Measurements from ENCODE around the gene EFNA4. TPM values are rescaled to one million over a fixed set of nuclear protein-coding genes. Genes with fewer than 3 reads are reported as not detected.

Gene EFNA4
- total and polyA plus RNA-seq, 9 of the 15 experiments (the other 6 are each of a cell fraction or from before 2014, with no cell fraction given), result 0.68 to 7.4 (median 6.1) TPM

- no peak for TF ChIP-seq ZBTB34 (CRISPR knock-in tag; IDR thresholded peaks at IDR 0.05)
- no peak for TF ChIP-seq MCM7 (IDR thresholded peaks at IDR 0.05)
- TF ChIP-seq NR2F6 (CRISPR knock-in tag; IDR thresholded peaks at IDR 0.05), result no peak
- peak; percentile 61 for TF ChIP-seq STAG1 (CRISPR knock-in tag; IDR thresholded peaks at IDR 0.05; ENCODE audit: borderline replicate concordance)
- peak; percentile 65; the same call in 1 of the 2 replicates for TF ChIP-seq RNF2 (IDR thresholded peaks at IDR 0.05)
- no peak for TF ChIP-seq RBM25 (IDR thresholded peaks at IDR 0.05; ENCODE audit: low read depth, low read length, severe bottlenecking)
- no peak for TF ChIP-seq KLF10 (CRISPR knock-in tag; IDR thresholded peaks at IDR 0.05)
- no peak for TF ChIP-seq ZC3H8 (IDR thresholded peaks at IDR 0.05)
- TF ChIP-seq SRSF7 (optimal IDR thresholded peaks at IDR 0.05; ENCODE audit: low read depth, low read length), result no peak
- TF ChIP-seq ZNF224 (CRISPR knock-in tag; IDR thresholded peaks at IDR 0.05), result no peak
- peak; percentile 72 for TF ChIP-seq HNRNPL (IDR thresholded peaks at IDR 0.05; ENCODE audit: low read depth, low read length)
- no peak for TF ChIP-seq ADNP (tag; IDR thresholded peaks at IDR 0.05)
- TF ChIP-seq ZNF699 (CRISPR knock-in tag; IDR thresholded peaks at IDR 0.05; ENCODE audit: insufficient replicate concordance), result no peak
- TF ChIP-seq ZHX1 (conservative IDR thresholded peaks at IDR 0.05; ENCODE audit: low read length), result no peak
- 0 out of 2 replicates have a peak, but pooled peaks have one; percentile 36 for TF ChIP-seq SMARCA5 (IDR thresholded peaks at IDR 0.05)
- TF ChIP-seq ZBTB26 (CRISPR knock-in tag; IDR thresholded peaks at IDR 0.05), result no peak
- no peak for TF ChIP-seq ZNF561 (CRISPR knock-in tag; conservative IDR thresholded peaks at IDR 0.05)
- TF ChIP-seq MECOM (CRISPR knock-in tag; IDR thresholded peaks at IDR 0.05), result no peak
- peak; percentile 67; the same call in 1 of the 2 replicates for TF ChIP-seq SUPT5H (IDR thresholded peaks at IDR 0.05)
- peak; percentile 76; the same call in 1 of the 2 replicates for TF ChIP-seq NKRF (IDR thresholded peaks at IDR 0.05; ENCODE audit: borderline replicate concordance)
These were observed 12.8 kb upstream of the EFNA4 start, which contains the start of gene ADAM15 (continued) for GRCh38 chr1:155050560-155051341.

Measured in K562 (cell line).